ENCODE measurements around the gene DAPK1. TPM values are rescaled to one million over a fixed set of nuclear protein-coding genes. Genes with fewer than 3 reads are reported as not detected.

Gene DAPK1
- total and polyA plus RNA-seq, 2 donors (not counting 1 experiment from before 2014, with no cell fraction given): 1.7 to 2.8 TPM

GRCh38 chr9:87732344-87732743 is 234.7 kb downstream of the DAPK1 start:
- no peak overlapping the region for H3K4me3 Mint-ChIP-seq
- ChIA-PET CTCF (no interaction called here), POLR2A (no interaction called here)
- no peak overlapping the region for H3K4me3 ChIP-seq (ENCODE audit: control extremely low read depth in 1 of 5, extremely low read depth in 1 of 5, insufficient read depth in 1 of 5, low read depth in 2 of 5, low read length in 4 of 5)
- no peak overlapping the region for H3K27ac Mint-ChIP-seq
- no peak for ATAC-seq (ENCODE audit: low read depth)
- no peaks in the 10 kb centered on the region for H3K27me3 ChIP-seq (replicated peaks in 1 of 4; ENCODE audit: control extremely low read depth in 1 of 4, control insufficient read depth in 3 of 4, insufficient read depth in 4 of 4, low read length in 3 of 4)
- TF ChIP-seq EZH2 (IDR thresholded peaks at IDR 0.05; ENCODE audit: borderline replicate concordance, insufficient read depth, low read depth, low read length, poor library complexity, severe bottlenecking) (no peak), CTCF (IDR thresholded peaks at IDR 0.05) (no peak)
- no peak overlapping the region for H2AFZ ChIP-seq (ENCODE audit: insufficient read depth, low read depth, low read length, poor library complexity, severe bottlenecking)
- DNase-seq: no peak
- intact Hi-C loops (cut with micrococcal nuclease): no loop called here
- WGBS (ENCODE audit: insufficient coverage): no CpG with 5 or more reads among the region's 1 CpG
- no peaks in the 10 kb centered on the region for H3K9me3 ChIP-seq (ENCODE audit: control extremely low read depth in 1 of 3, control insufficient read depth in 2 of 3, insufficient read depth in 1 of 3, low read length in 2 of 3)
- H4K20me1 ChIP-seq (ENCODE audit: control insufficient read depth, insufficient read depth, low read length, poor library complexity, severe bottlenecking): no peaks in the 10 kb centered on the region
- H3K9ac ChIP-seq (ENCODE audit: low read length): no peak overlapping the region
- H3K9me3 Mint-ChIP-seq (ENCODE audit: insufficient read depth): no peaks in the 10 kb centered on the region
- no peak overlapping the region for H3K4me2 ChIP-seq (replicated peaks; ENCODE audit: low read depth, low read length, poor library complexity, severe bottlenecking)
- H3K79me2 ChIP-seq (ENCODE audit: control insufficient read depth, insufficient read depth, low read length): no peaks in the 10 kb centered on the region
- H3K27me3 Mint-ChIP-seq: peaks cover 31% of the 10 kb centered on the region
- H3K36me3 ChIP-seq (replicated peaks in 1 of 2; ENCODE audit: control extremely low read depth in 1 of 2, control insufficient read depth in 1 of 2, extremely low read depth in 1 of 2, insufficient read depth in 2 of 2, low read length in 1 of 2): no peaks in the 10 kb centered on the region
- no peaks in the 10 kb centered on the region for H3K4me1 Mint-ChIP-seq
- no peaks in the 10 kb centered on the region for H3K4me1 ChIP-seq (ENCODE audit: control insufficient read depth in 2 of 2, insufficient read depth in 2 of 2, low read length in 2 of 2)
- no peak overlapping the region for H3K27ac ChIP-seq (ENCODE audit: low read length in 2 of 2)

GRCh38 chr9:87732756-87733155 is 235.1 kb downstream of the DAPK1 start:
- Mint-ChIP-seq H3K4me3 (no peak overlapping the region), H3K9me3 (ENCODE audit: insufficient read depth) (no peaks in the 10 kb centered on the region), H3K27ac (no peak overlapping the region), H3K27me3 (peaks cover 28% of the 10 kb centered on the region), H3K4me1 (no peaks in the 10 kb centered on the region)
- H3K4me2 ChIP-seq (replicated peaks; ENCODE audit: low read depth, low read length, poor library complexity, severe bottlenecking): no peak overlapping the region
- POLR2A ChIA-PET: no interaction called here
- intact Hi-C loops (cut with micrococcal nuclease): no loop called here
- CTCF ChIA-PET: no interaction called here
- H3K4me3 ChIP-seq (ENCODE audit: control extremely low read depth in 1 of 5, extremely low read depth in 1 of 5, insufficient read depth in 1 of 5, low read depth in 2 of 5, low read length in 4 of 5): no peak overlapping the region
- ATAC-seq (ENCODE audit: low read depth) (no peak), DNase-seq (no peak)
- H4K20me1 ChIP-seq (ENCODE audit: control insufficient read depth, insufficient read depth, low read length, poor library complexity, severe bottlenecking): no peaks in the 10 kb centered on the region
- no peaks in the 10 kb centered on the region for H3K4me1 ChIP-seq (ENCODE audit: control insufficient read depth in 2 of 2, insufficient read depth in 2 of 2, low read length in 2 of 2)
- no peaks in the 10 kb centered on the region for H3K27me3 ChIP-seq (replicated peaks in 1 of 4; ENCODE audit: control extremely low read depth in 1 of 4, control insufficient read depth in 3 of 4, insufficient read depth in 4 of 4, low read length in 3 of 4)
- TF ChIP-seq CTCF (IDR thresholded peaks at IDR 0.05): no peak
- no peak for TF ChIP-seq EZH2 (IDR thresholded peaks at IDR 0.05; ENCODE audit: borderline replicate concordance, insufficient read depth, low read depth, low read length, poor library complexity, severe bottlenecking)
- no peaks in the 10 kb centered on the region for H3K36me3 ChIP-seq (replicated peaks in 1 of 2; ENCODE audit: control extremely low read depth in 1 of 2, control insufficient read depth in 1 of 2, extremely low read depth in 1 of 2, insufficient read depth in 2 of 2, low read length in 1 of 2)
- H3K9ac ChIP-seq (ENCODE audit: low read length): no peak overlapping the region
- H3K27ac ChIP-seq (ENCODE audit: low read length in 2 of 2): no peak overlapping the region
- H2AFZ ChIP-seq (ENCODE audit: insufficient read depth, low read depth, low read length, poor library complexity, severe bottlenecking): no peak overlapping the region
- WGBS (ENCODE audit: insufficient coverage): 71% methylated on average over 1 of the region's 3 CpGs
- H3K79me2 ChIP-seq (ENCODE audit: control insufficient read depth, insufficient read depth, low read length): no peaks in the 10 kb centered on the region
- H3K9me3 ChIP-seq (ENCODE audit: control extremely low read depth in 1 of 3, control insufficient read depth in 2 of 3, insufficient read depth in 1 of 3, low read length in 2 of 3): no peaks in the 10 kb centered on the region
